Measurements from ENCODE around the gene FNIP1. TPM values are rescaled to one million over a fixed set of nuclear protein-coding genes. Genes with fewer than 3 reads are reported as not detected.

FNIP1 gene
- total RNA-seq, 3 donors from 2014 or later (not counting 1 experiment from before 2014, with no cell fraction given), result 49.6 to 54.6 (median 50.8) TPM

GRCh38 chr5:131818001-131818724, 21.3 kb upstream of the FNIP1 start:
- Histone ChIP-seq H3K27ac (ENCODE audit: low read length) (no peak overlapping the region), H3K9me3 (ENCODE audit: control insufficient read depth, insufficient read depth, low read length) (no peaks in the 10 kb centered on the region), H3K27me3 (ENCODE audit: control insufficient read depth, insufficient read depth, low read length) (no peaks in the 10 kb centered on the region), H3K36me3 (ENCODE audit: control insufficient read depth, insufficient read depth, low read length) (no peaks in the 10 kb centered on the region), H3K4me1 (ENCODE audit: control insufficient read depth, insufficient read depth, low read length) (peaks cover 3% of the 10 kb centered on the region), H3K4me3 (ENCODE audit: low read length) (no peak overlapping the region)
- Mint-ChIP-seq H3K4me1 (peaks cover 7 to 11% of the 10 kb centered on the region in 2 donors), H3K36me3 (no peaks in the 10 kb centered on the region), H3K27me3 (ENCODE audit: low read depth in 2 of 2) (peaks cover 7 to 24% of the 10 kb centered on the region in 2 donors), H3K27ac (peak overlapping the region; percentile 3 to 69), H3K4me3 (no peak overlapping the region), H3K9me3 (no peaks in the 10 kb centered on the region)
- DNase-seq (no peak), ATAC-seq (peak in 2 of 3 donors; percentile 40 to 54)
- intact Hi-C loops (cut with micrococcal nuclease), result no loop called here
- no peak for TF ChIP-seq CTCF (IDR thresholded peaks at IDR 0.05)
- no CpG with 5 or more reads among the region's 2 CpGs for WGBS (ENCODE audit: insufficient coverage)

DNA sequence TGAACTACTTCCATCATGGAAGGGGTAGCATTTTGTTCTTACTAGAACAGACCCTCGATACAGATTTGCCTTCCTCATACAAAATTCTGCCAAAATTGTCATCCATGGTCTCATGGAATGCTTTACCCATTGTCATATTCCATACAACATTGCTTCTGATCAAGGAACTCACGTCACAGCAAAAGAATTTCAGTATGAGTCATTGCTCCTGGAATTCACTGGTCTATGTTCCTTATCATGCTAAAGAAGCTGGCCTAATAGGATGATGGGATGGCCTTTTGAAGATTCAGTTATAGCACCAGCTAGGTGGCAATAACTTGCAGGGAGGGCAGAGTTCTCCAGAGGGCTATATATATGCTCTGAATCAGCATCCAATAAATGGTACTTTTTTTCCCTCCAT, 18.2 kb upstream of the FNIP1 start:
- Mint-ChIP-seq H3K27me3 (ENCODE audit: low read depth in 2 of 2) (no peaks in the 10 kb centered on the region), H3K36me3 (no peaks in the 10 kb centered on the region), H3K4me1 (peaks cover 7 to 11% of the 10 kb centered on the region in 2 donors), H3K4me3 (no peak overlapping the region), H3K9me3 (no peaks in the 10 kb centered on the region), H3K27ac (no peak overlapping the region)
- no peak for ATAC-seq
- H3K36me3 ChIP-seq (ENCODE audit: control insufficient read depth, insufficient read depth, low read length), result no peaks in the 10 kb centered on the region
- no peaks in the 10 kb centered on the region for H3K9me3 ChIP-seq (ENCODE audit: control insufficient read depth, insufficient read depth, low read length)
- H3K27ac ChIP-seq (ENCODE audit: low read length), result no peak overlapping the region
- WGBS (ENCODE audit: insufficient coverage), result 88% methylated on average over 2 of the region's 2 CpGs
- peaks cover 3% of the 10 kb centered on the region for H3K4me1 ChIP-seq (ENCODE audit: control insufficient read depth, insufficient read depth, low read length)
- intact Hi-C loops (cut with micrococcal nuclease), result no loop called here
- no peak overlapping the region for H3K4me3 ChIP-seq (ENCODE audit: low read length)
- no peaks in the 10 kb centered on the region for H3K27me3 ChIP-seq (ENCODE audit: control insufficient read depth, insufficient read depth, low read length)
- TF ChIP-seq CTCF (IDR thresholded peaks at IDR 0.05), result no peak
- no peak for DNase-seq

DNA sequence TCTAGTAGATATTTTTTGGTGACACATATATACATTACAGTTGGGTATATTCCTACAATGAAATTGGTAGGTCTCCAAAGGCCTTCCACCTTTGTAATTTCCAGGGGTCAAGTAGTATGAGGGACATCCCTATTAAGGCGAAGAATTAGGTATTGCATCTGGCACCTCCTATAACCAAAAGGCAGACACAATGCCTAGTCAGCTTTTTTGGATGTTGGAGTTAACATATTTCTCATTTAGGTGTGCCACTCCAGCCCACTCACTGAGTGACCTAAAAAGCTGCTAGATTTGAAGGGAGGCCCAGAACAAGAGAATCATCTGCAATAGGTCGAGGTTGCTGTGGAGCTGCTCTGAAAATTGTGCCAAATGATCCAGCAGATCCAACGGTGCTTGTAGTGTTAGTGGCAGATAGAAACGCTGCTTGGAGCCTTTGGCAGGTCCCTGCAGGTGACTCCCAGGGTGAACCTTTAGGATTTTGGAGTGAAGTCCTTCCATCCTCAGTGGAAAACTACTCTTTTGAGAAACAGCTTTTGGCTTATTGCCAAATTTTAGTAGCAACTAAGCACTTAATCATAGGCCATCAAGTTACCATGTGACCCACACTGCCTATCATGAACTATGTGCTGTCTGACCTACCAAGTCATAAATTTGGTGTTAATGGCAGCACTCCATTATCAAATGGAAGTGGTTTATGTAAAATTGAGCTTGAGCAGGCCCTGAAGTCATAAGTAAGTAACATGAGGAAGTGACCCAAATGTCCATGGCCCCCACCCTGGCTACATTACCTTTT, 15.7 kb upstream of the FNIP1 start:
- intact Hi-C loops (cut with micrococcal nuclease), result no loop called here

More for the DNA sequence above, 15.7 kb upstream of the FNIP1 start:
- no peaks in the 10 kb centered on the region for H3K36me3 ChIP-seq (ENCODE audit: control insufficient read depth, insufficient read depth, low read length)
- ATAC-seq, result no peak
- H3K9me3 ChIP-seq (ENCODE audit: control insufficient read depth, insufficient read depth, low read length), result no peaks in the 10 kb centered on the region
- H3K36me3 Mint-ChIP-seq, result no peaks in the 10 kb centered on the region
- no peak overlapping the region for H3K4me3 ChIP-seq (ENCODE audit: low read length)
- DNase-seq, result no peak
- peaks cover 0 to under 1% of the 10 kb centered on the region in 2 donors for H3K27me3 Mint-ChIP-seq (ENCODE audit: low read depth in 2 of 2)
- H3K27me3 ChIP-seq (ENCODE audit: control insufficient read depth, insufficient read depth, low read length), result no peaks in the 10 kb centered on the region
- H3K4me1 ChIP-seq (ENCODE audit: control insufficient read depth, insufficient read depth, low read length), result no peaks in the 10 kb centered on the region
- H3K4me1 Mint-ChIP-seq, result peaks cover 1% of the 10 kb centered on the region in 2 donors
- H3K27ac ChIP-seq (ENCODE audit: low read length), result no peak overlapping the region
- no peaks in the 10 kb centered on the region for H3K9me3 Mint-ChIP-seq
- 92% methylated on average over 3 of the region's 4 CpGs for WGBS (ENCODE audit: insufficient coverage)
- H3K27ac Mint-ChIP-seq, result no peak overlapping the region
- no peak overlapping the region for H3K4me3 Mint-ChIP-seq
- no peak for TF ChIP-seq CTCF (IDR thresholded peaks at IDR 0.05)

Data from natural killer cell (primary cell).